ENCODE data around the gene TMTC3.
"Not testable (repeated sequence)": the region's sequence is repeated elsewhere in the genome, so short reads cannot be mapped to it uniquely, and the experiment has no call there.

TMTC3 gene

DNA sequence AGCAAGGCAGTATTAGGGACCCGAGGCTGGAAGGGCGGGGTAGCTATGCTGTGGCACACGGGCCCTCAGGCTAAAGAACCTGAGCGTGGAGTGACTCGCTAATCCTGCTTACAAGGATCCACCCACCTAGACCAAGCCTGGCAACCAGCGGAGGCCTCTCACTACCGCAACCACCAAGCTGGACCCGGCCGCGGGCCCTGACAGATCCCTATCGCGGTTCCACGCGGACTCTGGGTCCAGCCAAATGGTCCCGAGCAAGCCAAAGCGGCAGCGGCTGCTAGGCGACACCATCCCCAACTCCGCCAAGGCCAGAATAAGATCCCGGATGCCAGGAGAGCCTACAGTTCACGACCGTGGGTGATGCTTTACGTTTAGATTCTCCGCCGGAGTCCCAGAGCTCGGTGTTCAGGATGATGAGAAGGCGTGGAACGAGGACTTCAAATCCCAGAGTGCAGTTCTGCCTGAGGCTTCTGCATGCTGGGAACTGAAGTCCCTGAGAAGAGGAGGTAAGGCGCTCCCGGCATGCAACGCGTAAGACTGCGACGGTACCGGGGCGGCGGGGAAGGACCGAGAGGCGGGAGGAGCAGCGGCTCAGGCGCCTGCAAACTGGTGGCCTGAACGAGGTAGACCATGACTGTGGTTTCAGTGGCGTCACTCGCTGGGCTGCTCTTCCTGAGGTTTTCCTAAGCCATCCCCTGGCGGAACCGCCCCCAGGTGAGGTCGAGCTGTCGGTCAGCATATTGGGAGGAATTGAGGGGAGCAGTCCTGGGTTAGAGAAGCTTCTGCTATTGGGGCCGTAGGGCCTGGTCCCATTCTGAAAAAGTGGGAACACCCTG is at the start of gene TMTC3, which contains the start of gene CEP290:
TMTC3 (plus strand) TSS at position 534 of the 836 bp plus-strand sequence. CDS start 6,009 bp downstream, outside the sequence.
CEP290 (minus strand) TSS at position 315 of the 836 bp plus-strand sequence. CDS start 781 bp downstream, outside the sequence.
- DNase-seq, result peak; percentile 98

DNA sequence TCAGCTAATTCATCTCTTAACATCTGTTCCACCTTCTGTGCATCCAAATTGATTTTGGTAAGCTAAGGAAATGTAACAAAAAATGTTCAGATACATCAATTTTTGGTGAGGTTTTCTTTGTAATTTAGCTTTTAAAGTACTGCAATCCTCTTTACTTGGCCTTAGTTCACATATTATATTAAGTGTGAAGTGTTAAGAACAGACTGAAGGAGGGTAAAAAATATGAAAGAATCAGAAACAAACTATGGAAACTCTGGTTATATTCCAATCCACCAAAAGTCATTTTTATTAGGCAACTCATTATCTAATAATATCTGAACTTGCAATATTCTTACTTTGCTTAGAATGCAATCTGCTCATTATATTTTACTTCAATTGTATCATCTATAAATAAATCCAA is 49.3 kb upstream of the TMTC3 start:
- DNase-seq, result no peak

GRCh38 chr12:88093573-88093972 is 48.5 kb upstream of the TMTC3 start:
- DNase-seq, result no peak

- no peak for DNase-seq
These were observed 34.1 kb upstream of the TMTC3 start for GRCh38 chr12:88108021-88108420.

- peak; percentile 32 for DNase-seq
These were observed 30.9 kb upstream of the TMTC3 start for GRCh38 chr12:88111074-88111652.

GRCh38 chr12:88113871-88114270 is 28.2 kb upstream of the TMTC3 start:
- DNase-seq, result no peak

- DNase-seq, result no peak
These were observed 19.4 kb upstream of the TMTC3 start for GRCh38 chr12:88122666-88123065.

GRCh38 chr12:88127099-88127498 is 15.0 kb upstream of the TMTC3 start:
- no peak for DNase-seq

DNA sequence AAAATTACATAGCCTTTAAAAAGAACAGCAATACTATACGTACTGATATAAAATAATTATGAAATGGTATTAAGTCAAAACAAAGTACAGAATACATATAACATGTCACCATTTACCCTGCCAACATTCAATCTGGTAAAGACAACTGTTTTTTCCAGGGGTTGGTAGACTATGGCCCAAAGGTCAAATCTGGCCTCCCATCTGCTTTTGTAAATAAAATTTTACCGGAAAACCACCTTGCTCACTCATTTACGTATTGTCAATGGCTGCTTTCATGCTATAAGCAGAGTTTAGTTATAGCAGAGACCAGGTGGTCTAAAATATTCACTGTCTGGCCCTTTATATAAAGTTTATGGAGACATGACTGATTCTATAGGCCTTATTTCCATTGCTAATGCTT is 14.3 kb upstream of the TMTC3 start:
- no peak for DNase-seq

GRCh38 chr12:88132392-88132791 is 9.7 kb upstream of the TMTC3 start:
- no peak for DNase-seq

DNA sequence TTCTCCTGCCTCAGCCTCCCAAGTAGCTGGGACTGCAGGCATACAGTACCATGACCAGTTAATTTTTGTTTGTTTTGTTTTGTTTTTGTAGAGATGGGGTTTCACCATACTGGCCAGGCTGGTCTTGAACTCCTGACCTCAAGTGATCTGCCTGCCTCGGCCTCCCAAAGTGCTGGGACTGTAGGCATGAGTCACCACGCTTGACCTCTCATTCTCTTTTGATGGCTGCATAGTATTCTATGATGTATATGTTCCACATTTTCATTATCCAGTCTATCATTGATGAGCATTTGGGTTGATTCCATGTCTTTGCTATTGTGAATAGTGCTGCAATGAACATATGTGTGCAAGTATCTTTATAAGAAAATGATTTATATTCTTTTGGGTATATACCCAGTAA is 8.9 kb upstream of the TMTC3 start:
- not testable (repeated sequence) for DNase-seq

GRCh38 chr12:88139711-88140110 is 2.4 kb upstream of the TMTC3 start:
- DNase-seq, result not testable (repeated sequence)

DNA sequence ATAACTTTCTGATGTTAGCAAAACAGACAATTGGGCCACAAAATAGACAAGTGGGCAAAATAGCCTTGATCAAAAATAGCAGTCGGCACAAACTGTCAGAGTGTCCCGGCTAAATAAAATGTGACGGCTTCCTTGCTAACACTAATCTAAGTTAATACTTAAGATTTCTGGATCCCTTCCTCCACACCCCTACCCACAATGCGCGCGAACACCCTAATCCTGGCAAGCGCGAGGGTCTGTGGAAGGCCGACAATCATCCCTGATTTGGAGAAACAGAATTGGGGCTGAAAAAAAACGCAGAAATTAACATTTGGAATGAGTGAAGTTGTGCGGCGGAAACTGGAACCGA is 708 bp upstream of the TMTC3 start:
- DNase-seq, result no peak

DNA sequence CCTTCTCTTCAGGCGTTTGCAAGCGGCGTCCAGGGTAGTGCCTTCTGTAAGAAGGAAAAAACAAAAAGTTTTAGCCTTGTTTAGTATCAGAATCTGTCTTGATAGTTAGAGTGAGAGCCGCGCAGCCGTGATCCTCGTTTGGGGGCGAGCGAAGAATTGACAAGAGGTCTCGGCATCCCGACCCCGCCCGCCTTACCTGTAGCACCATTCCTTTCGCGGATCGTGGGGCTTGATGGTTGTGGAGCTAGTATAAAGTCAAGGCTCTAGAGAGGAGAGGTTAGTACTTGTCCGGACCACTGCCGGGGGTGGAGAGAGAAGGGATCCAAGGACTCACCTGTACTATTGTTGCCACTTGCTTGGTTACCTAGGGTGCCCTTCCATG is 494 bp downstream of the TMTC3 start:
- DNase-seq, result no peak

DNA sequence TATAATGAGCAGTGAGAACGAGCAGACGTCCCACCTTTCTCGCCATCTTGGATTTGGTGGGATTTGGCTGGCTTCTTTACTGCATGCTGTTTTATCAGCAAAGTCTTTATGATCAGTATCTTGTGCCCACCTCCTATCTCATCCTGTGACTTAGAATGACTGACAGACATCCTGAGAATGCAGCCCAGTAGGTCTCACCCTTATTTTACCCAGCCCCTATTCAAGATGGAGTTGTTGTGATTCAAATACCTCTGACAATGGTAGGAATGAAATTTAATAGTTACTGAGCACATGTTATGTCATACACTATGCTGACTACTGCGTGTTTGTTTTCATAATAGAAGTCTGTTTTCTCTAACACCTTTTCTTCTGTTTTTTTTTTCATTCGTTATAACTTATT is 1.9 kb downstream of the TMTC3 start:
- DNase-seq, result no peak

DNA sequence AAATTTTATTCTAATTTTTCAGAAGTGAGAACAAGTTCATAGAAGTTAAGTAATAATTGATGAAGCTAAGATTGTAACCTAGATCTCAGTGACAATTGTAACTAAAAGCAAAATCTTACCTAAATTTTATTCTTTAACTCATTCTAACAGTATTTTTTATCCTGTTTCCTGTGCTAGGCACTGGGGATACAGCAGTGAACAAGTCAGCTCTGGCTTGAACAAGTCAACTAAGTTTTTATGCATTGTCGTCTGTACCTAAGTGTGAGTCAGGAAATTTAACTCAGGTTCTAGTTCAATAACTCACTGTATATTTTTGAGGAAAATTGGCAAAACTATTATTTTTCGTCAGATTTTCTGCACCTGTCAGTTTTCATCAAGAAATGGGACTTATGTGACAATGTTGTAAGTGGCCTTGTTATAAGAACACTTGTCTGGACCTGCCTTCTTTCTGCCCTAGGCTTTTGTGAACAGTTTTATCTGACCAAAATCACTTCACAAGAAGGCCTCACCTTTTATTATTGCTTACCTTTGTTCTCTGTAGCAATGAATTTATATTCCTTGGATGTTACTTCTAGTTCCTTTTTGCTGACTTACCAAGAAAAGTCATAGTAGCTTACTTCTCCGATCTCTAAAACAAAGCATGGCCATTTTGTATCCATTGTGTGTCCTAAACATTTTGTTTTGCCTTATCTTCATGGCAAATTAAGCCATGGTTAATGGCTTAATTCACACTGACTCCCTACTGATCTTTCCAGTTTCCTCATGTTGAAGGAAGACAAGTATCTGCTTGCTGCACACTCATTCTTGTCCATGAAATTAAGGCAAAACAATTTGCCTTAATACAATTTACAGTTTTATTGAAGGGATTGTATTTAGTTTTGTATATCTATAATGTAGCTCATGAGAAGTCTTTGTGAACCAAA is 2.7 kb downstream of the TMTC3 start:
- DNase-seq, result no peak

GRCh38 chr12:88145567-88146505 is 3.7 kb downstream of the TMTC3 start:
- DNase-seq, result no peak

DNA sequence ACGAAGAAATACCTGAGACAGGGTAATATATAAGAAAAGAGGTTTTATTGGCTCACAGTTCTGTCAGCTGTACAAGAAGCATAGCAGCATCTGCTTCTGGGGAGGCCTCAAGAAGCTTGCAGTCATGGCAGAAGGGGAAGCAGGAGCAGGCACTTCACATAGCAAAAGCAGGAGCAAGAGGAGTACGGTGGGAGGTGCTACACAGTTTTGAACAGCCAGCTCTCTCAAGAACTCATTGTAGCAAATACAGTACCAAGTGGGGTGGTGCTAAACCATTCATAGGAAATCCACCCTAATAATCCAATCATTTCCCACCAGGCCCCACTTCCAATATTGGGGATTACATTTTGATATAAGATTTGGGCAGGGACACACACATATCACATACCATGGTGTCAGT is 8.0 kb downstream of the TMTC3 start:
- no peak for DNase-seq

- no peak for DNase-seq
These were observed 11.9 kb downstream of the TMTC3 start for GRCh38 chr12:88153959-88154358.

GRCh38 chr12:88156075-88156654 is 14.1 kb downstream of the TMTC3 start:
- no peak for DNase-seq

GRCh38 chr12:88163371-88163770 is 21.3 kb downstream of the TMTC3 start:
- DNase-seq, result no peak

- DNase-seq, result no peak
These were observed 24.1 kb downstream of the TMTC3 start for GRCh38 chr12:88166179-88166578.

Data from NCI-H1436 treated with DMSO at 0.1 percent for 48 hours (cell line).